Measurements from ENCODE around the gene SLC5A10.
"Not testable (repeated sequence)": the region's sequence is repeated elsewhere in the genome, so short reads cannot be mapped to it uniquely, and the experiment has no call there.

Gene SLC5A10

GRCh38 chr17:19016881-19017280 is 64.9 kb downstream of the SLC5A10 start:
- in situ Hi-C loops (cut with HindIII; ENCODE audit: low pct_unique_long_range_greater_than_20kb, low sequenced_read_pairs): no loop called here
- no peak for TF ChIP-seq JUND (IDR thresholded peaks at IDR 0.05; ENCODE audit: low read depth)
- DNase-seq (ENCODE audit: low read depth in 1 of 2, low spot score in 1 of 2): no peak

- in situ Hi-C loops (cut with HindIII; ENCODE audit: low pct_unique_long_range_greater_than_20kb, low sequenced_read_pairs): no loop called here
These were observed 65.4 kb downstream of the SLC5A10 start for GRCh38 chr17:19017401-19017800.

GRCh38 chr17:19017804-19018599 is 66.0 kb downstream of the SLC5A10 start:
- in situ Hi-C loops (cut with HindIII; ENCODE audit: low pct_unique_long_range_greater_than_20kb, low sequenced_read_pairs): no loop called here
- no peak for DNase-seq (ENCODE audit: low read depth in 1 of 2, low spot score in 1 of 2)
- TF ChIP-seq JUND (IDR thresholded peaks at IDR 0.05; ENCODE audit: low read depth): no peak

More at GRCh38 chr17:19017401-19017800, 65.4 kb downstream of the SLC5A10 start:
- no peak for TF ChIP-seq JUND (IDR thresholded peaks at IDR 0.05; ENCODE audit: low read depth)
- no peak for DNase-seq (ENCODE audit: low read depth in 1 of 2, low spot score in 1 of 2)

- in situ Hi-C loops (cut with HindIII; ENCODE audit: low pct_unique_long_range_greater_than_20kb, low sequenced_read_pairs): no loop called here
- DNase-seq (ENCODE audit: low read depth in 1 of 2, low spot score in 1 of 2): no peak
- TF ChIP-seq JUND (IDR thresholded peaks at IDR 0.05; ENCODE audit: low read depth): no peak
These were observed 66.6 kb downstream of the SLC5A10 start for GRCh38 chr17:19018600-19018950.

- in situ Hi-C loops (cut with HindIII; ENCODE audit: low pct_unique_long_range_greater_than_20kb, low sequenced_read_pairs): no loop called here
- no peak for DNase-seq (ENCODE audit: low read depth in 1 of 2, low spot score in 1 of 2)
- no peak for TF ChIP-seq JUND (IDR thresholded peaks at IDR 0.05; ENCODE audit: low read depth)
These were observed 67.3 kb downstream of the SLC5A10 start for GRCh38 chr17:19019041-19019941.

GRCh38 chr17:19020016-19020415 is 68.1 kb downstream of the SLC5A10 start:
- no peak for DNase-seq (ENCODE audit: low read depth in 1 of 2, low spot score in 1 of 2)
- no peak for TF ChIP-seq JUND (IDR thresholded peaks at IDR 0.05; ENCODE audit: low read depth)
- in situ Hi-C loops (cut with HindIII; ENCODE audit: low pct_unique_long_range_greater_than_20kb, low sequenced_read_pairs): no loop called here

- in situ Hi-C loops (cut with HindIII; ENCODE audit: low pct_unique_long_range_greater_than_20kb, low sequenced_read_pairs); DNase-seq (ENCODE audit: low read depth in 1 of 2, low spot score in 1 of 2): not testable (repeated sequence)
These were observed 69.2 kb downstream of the SLC5A10 start for GRCh38 chr17:19021011-19021621.

GRCh38 chr17:19021622-19022083 is 69.7 kb downstream of the SLC5A10 start:
- DNase-seq (ENCODE audit: low read depth in 1 of 2, low spot score in 1 of 2): peak in 1 of 2 experiments; percentile 57
- in situ Hi-C loops (cut with HindIII; ENCODE audit: low pct_unique_long_range_greater_than_20kb, low sequenced_read_pairs): no loop called here
- no peak for TF ChIP-seq JUND (IDR thresholded peaks at IDR 0.05; ENCODE audit: low read depth)

- in situ Hi-C loops (cut with HindIII; ENCODE audit: low pct_unique_long_range_greater_than_20kb, low sequenced_read_pairs): no loop called here
- DNase-seq (ENCODE audit: low read depth in 1 of 2, low spot score in 1 of 2): no peak
These were observed 70.2 kb downstream of the SLC5A10 start for GRCh38 chr17:19022128-19022527.

GRCh38 chr17:19022747-19023146 is 70.8 kb downstream of the SLC5A10 start:
- in situ Hi-C loops (cut with HindIII; ENCODE audit: low pct_unique_long_range_greater_than_20kb, low sequenced_read_pairs): no loop called here
- no peak for TF ChIP-seq JUND (IDR thresholded peaks at IDR 0.05; ENCODE audit: low read depth)
- no peak for DNase-seq (ENCODE audit: low read depth in 1 of 2, low spot score in 1 of 2)

More at GRCh38 chr17:19022128-19022527, 70.2 kb downstream of the SLC5A10 start:
- no peak for TF ChIP-seq JUND (IDR thresholded peaks at IDR 0.05; ENCODE audit: low read depth)

- no peak for DNase-seq (ENCODE audit: low read depth in 1 of 2, low spot score in 1 of 2)
- in situ Hi-C loops (cut with HindIII; ENCODE audit: low pct_unique_long_range_greater_than_20kb, low sequenced_read_pairs): no loop called here
- no peak for TF ChIP-seq JUND (IDR thresholded peaks at IDR 0.05; ENCODE audit: low read depth)
These were observed 71.4 kb downstream of the SLC5A10 start for GRCh38 chr17:19023209-19023999.
